Liver (tissue), 9 donors: ENCODE data around the gene RELT. TPM values are rescaled to one million over a fixed set of nuclear protein-coding genes. Genes with fewer than 3 reads are reported as not detected.
A peak's percentile ranks its signal among the peaks of the same experiment; 100 is the strongest.

Experiments
- DNase-seq: peaks from one replicate; pipeline ENCODE4 v3.0.0-alpha.2; 2017; ENCODE audit warnings: low spot score
- H3K27ac ChIP-seq, 2 donors: one replicate each; pipeline ENCODE4 v1.7.0; 2013; ENCODE audit warnings: inconsistent platforms in 2 of 2, low read length in 2 of 2, control low read depth in 1 of 2, low read depth in 1 of 2, mild to moderate bottlenecking in 1 of 2
- H3K27me3 ChIP-seq, 4 donors: one replicate each; pipeline versions ENCODE4 v1.6.1 to v1.7.0; 2013; ENCODE audit warnings: low read length in 3 of 4, inconsistent platforms in 1 of 4, mild to moderate bottlenecking in 1 of 4, moderate library complexity in 1 of 4; ENCODE audit not compliant: control insufficient read depth in 4 of 4, insufficient read depth in 4 of 4
- H3K36me3 ChIP-seq, 4 donors: one replicate each; pipeline versions ENCODE4 v1.6.1 to v1.7.0; 2013; ENCODE audit warnings: low read length in 3 of 4, mild to moderate bottlenecking in 3 of 4, low read depth in 1 of 4, moderate library complexity in 1 of 4; ENCODE audit not compliant: control insufficient read depth in 4 of 4, insufficient read depth in 3 of 4
- H3K4me1 ChIP-seq, 4 donors: one replicate each; pipeline versions ENCODE4 v1.6.1 to v1.7.0; 2013; ENCODE audit warnings: low read length in 3 of 4, mild to moderate bottlenecking in 3 of 4, moderate library complexity in 1 of 4; ENCODE audit not compliant: control insufficient read depth in 4 of 4, insufficient read depth in 4 of 4
- H3K4me3 ChIP-seq, 3 donors: one replicate each; pipeline versions ENCODE4 v1.6.1 to v1.7.0; 2013; ENCODE audit warnings: low read length in 3 of 3, control low read depth in 1 of 3, low read depth in 1 of 3, mild to moderate bottlenecking in 1 of 3
- H3K9ac ChIP-seq, 2 donors: one replicate each; pipeline ENCODE4 v1.7.0; 2013; ENCODE audit warnings: low read length in 2 of 2, mild to moderate bottlenecking in 2 of 2, moderate library complexity in 2 of 2, control low read depth in 1 of 2, low read depth in 1 of 2
- H3K9me3 ChIP-seq, 4 donors: one replicate each; pipeline versions ENCODE4 v1.6.1 to v1.7.0; 2013; ENCODE audit warnings: low read length in 3 of 4; ENCODE audit not compliant: control insufficient read depth in 4 of 4
- ATF3 ChIP-seq: IDR thresholded peaks from 2 replicates; pipeline ENCODE4 v1.6.1; 2016; ENCODE audit warnings: antibody characterized with exemption
- CTCF ChIP-seq: fragments of 150-350 bp; IDR thresholded peaks from 2 replicates; pipeline ENCODE4 v1.5.1; 2017; ENCODE audit warnings: improper control_type of control experiment, low read depth, low read length; ENCODE audit not compliant: missing input control
- EGR1 ChIP-seq, 2 donors: IDR thresholded peaks; 2 replicates each; pipeline ENCODE4 v1.6.1; 2016 to 2018; ENCODE audit warnings: antibody characterized with exemption in 2 of 2, low read depth in 2 of 2
- FOXA1 ChIP-seq: IDR thresholded peaks from 2 replicates; pipeline ENCODE4 v1.6.1; 2016; ENCODE audit warnings: antibody characterized with exemption
- FOXA2 ChIP-seq: IDR thresholded peaks from 2 replicates; pipeline ENCODE4 v1.6.1; 2016; ENCODE audit warnings: antibody characterized with exemption
- GABPA ChIP-seq, 2 donors: IDR thresholded peaks in 1 of 2; conservative IDR thresholded peaks in 1 of 2; 2 replicates each; pipeline ENCODE4 v1.6.1; 2016; ENCODE audit warnings: antibody characterized with exemption in 2 of 2, mild to moderate bottlenecking in 1 of 2, moderate library complexity in 1 of 2
- HNF4A ChIP-seq, 2 donors: conservative IDR thresholded peaks; 2 replicates each; pipeline ENCODE4 v1.6.1; 2016; ENCODE audit warnings: antibody characterized with exemption in 2 of 2, mild to moderate bottlenecking in 2 of 2
- HNF4G ChIP-seq: IDR thresholded peaks from 2 replicates; pipeline ENCODE4 v1.6.1; 2016; ENCODE audit warnings: antibody characterized with exemption
- JUND ChIP-seq, 2 donors: IDR thresholded peaks; 2 replicates each; pipeline ENCODE4 v1.6.1; 2016; ENCODE audit warnings: antibody characterized with exemption in 2 of 2
- MAX ChIP-seq: IDR thresholded peaks from 2 replicates; pipeline ENCODE4 v1.6.1; 2016; ENCODE audit warnings: antibody characterized with exemption
- NR2F2 ChIP-seq: IDR thresholded peaks from 2 replicates; pipeline ENCODE4 v1.6.1; 2016; ENCODE audit warnings: antibody characterized with exemption
- RAD21 ChIP-seq, 2 donors: IDR thresholded peaks; 2 replicates each; pipeline ENCODE4 v1.6.1; 2016; ENCODE audit warnings: antibody characterized with exemption in 2 of 2, mild to moderate bottlenecking in 2 of 2
- REST ChIP-seq: IDR thresholded peaks from 2 replicates; pipeline ENCODE4 v1.6.1; 2016; ENCODE audit warnings: antibody characterized with exemption, mild to moderate bottlenecking
- RXRA ChIP-seq, 2 donors: IDR thresholded peaks; 2 replicates each; pipeline ENCODE4 v1.6.1; 2017 to 2018; ENCODE audit warnings: antibody characterized with exemption in 2 of 2, mild to moderate bottlenecking in 1 of 2
- SP1 ChIP-seq: IDR thresholded peaks from 2 replicates; pipeline ENCODE4 v1.6.1; 2018; ENCODE audit warnings: antibody characterized with exemption, mild to moderate bottlenecking
- TAF1 ChIP-seq: conservative IDR thresholded peaks from 2 replicates; pipeline ENCODE4 v1.6.1; 2016; ENCODE audit warnings: antibody characterized with exemption, mild to moderate bottlenecking
- YY1 ChIP-seq: IDR thresholded peaks from 2 replicates; pipeline ENCODE4 v1.6.1; 2016; ENCODE audit warnings: antibody characterized with exemption, mild to moderate bottlenecking
- ZBTB33 ChIP-seq: IDR thresholded peaks from 2 replicates; pipeline ENCODE4 v1.6.1; 2016; ENCODE audit warnings: antibody characterized with exemption
- WGBS: extraction: QIAGEN DNeasy Blood & Tissue Kit; methylation state at CpG from one replicate; pipeline ENCODE4 v1.1.7; 2013; 5-methylcytosine and 5-hydroxymethylcytosine counted together
- polyA plus RNA-seq, 2 donors: library from polyadenylated mRNA; stranded (reverse) in 1 of 2; unstranded in 1 of 2; fragments of 200-250 nt in 1 of 2; fragments of >200 nt in 1 of 2; fragmentation: Nextera tagmentation in 1 of 2; extraction: Ambion mirVana in 1 of 2; gene quantifications; one replicate each; pipeline versions ENCODE4 v1.2.1 to v1.2.3, GENCODE V29; 2013 to 2015
- total RNA-seq, 2 donors: library from RNA; depleted of rRNA; stranded (reverse); fragments of >200 nt; gene quantifications; one replicate each; pipeline ENCODE4 v1.2.3, GENCODE V29; 2014
- donor health status: healthy.
- donor health status: healthy.
- donor health status: healthy.
- donor health status: healthy.
- donor health status: healthy.

RELT gene
- total and polyA plus RNA-seq, 4 donors = 0.21 to 8.0 (median 2.3) TPM

GRCh38 chr11:73340164-73340563 lies 36.0 kb upstream of the RELT start (continued):
- TF ChIP-seq ZBTB33 (no peak), GABPA (IDR thresholded peaks at IDR 0.05 in 1 of 2, conservative IDR thresholded peaks at IDR 0.05 in 1 of 2) (no peak), FOXA2 (no peak)

GRCh38 chr11:73342633-73343032 lies 33.6 kb upstream of the RELT start:
- H3K9ac ChIP-seq = no peak overlapping the region
- TF ChIP-seq TAF1 (no peak), RXRA (IDR thresholded peaks at IDR 0.05) (no peak), REST (no peak), NR2F2 (no peak), HNF4G (no peak), ZBTB33 (no peak), HNF4A (conservative IDR thresholded peaks at IDR 0.05) (no peak), FOXA1 (no peak), YY1 (no peak), CTCF (no peak), EGR1 (IDR thresholded peaks at IDR 0.05; ENCODE audit: low read depth in 2 of 2) (no peak), MAX (no peak), SP1 (no peak), JUND (IDR thresholded peaks at IDR 0.05) (no peak), GABPA (IDR thresholded peaks at IDR 0.05 in 1 of 2, conservative IDR thresholded peaks at IDR 0.05 in 1 of 2) (no peak), RAD21 (IDR thresholded peaks at IDR 0.05) (no peak), FOXA2 (no peak), ATF3 (no peak)
- 17% methylated on average over 54 of the region's 54 CpGs for WGBS
- no peak for DNase-seq
- peak overlapping the region in 2 of 3 donors; percentile 35 to 39 for H3K4me3 ChIP-seq
- H3K4me1 ChIP-seq = peaks cover 2 to 12% (median 3%) of the 10 kb centered on the region in 4 donors
- H3K9me3 ChIP-seq = no peaks in the 10 kb centered on the region
- no peak overlapping the region for H3K27ac ChIP-seq
- H3K27me3 ChIP-seq = no peaks in the 10 kb centered on the region
- H3K36me3 ChIP-seq = no peaks in the 10 kb centered on the region
